Astrocyte (in vitro differentiated cells and primary cell): ENCODE data around the gene CHD6.

Experiments
- CTCF ChIP-seq: IDR thresholded peaks from 2 replicates; pipeline ENCODE4 v1.5.1; 2011; ENCODE audit warnings: low read depth, mild to moderate bottlenecking, inconsistent platforms, low read length, moderate library complexity; ENCODE audit not compliant: insufficient read depth
- EZH2 ChIP-seq: IDR thresholded peaks from 2 replicates; pipeline ENCODE4 v1.6.1; 2012; ENCODE audit warnings: mild to moderate bottlenecking, low read length, inconsistent platforms; ENCODE audit not compliant: insufficient read depth

DNA sequence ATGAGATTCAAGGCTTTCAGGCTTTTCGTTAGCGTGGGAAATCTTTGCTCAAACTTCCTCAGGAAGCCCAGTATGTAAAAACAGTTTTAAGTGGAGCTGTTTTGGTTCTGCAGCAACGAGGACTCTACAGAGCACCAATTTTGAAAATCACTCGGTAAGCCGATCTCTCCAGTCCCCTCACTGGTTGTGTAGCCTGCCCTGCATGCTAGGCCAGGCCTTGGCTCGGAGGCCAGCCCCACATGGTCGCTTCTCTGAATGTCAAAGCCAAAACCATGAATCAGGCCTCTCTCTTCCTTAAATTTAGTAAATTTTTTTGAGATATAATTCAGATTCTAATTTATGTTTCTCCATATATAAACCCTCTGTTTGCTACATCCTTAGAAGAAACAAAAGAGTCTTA, 108.0 kb downstream of the CHD6 start:
- TF ChIP-seq CTCF = no peak
- TF ChIP-seq EZH2 = no peak
